ENCODE results near the gene OR2H2.

The OR2H2 gene

GRCh38 chr6:29631209-29631810 is 46.4 kb downstream of the OR2H2 start:
- no peak for DNase-seq

GRCh38 chr6:29631860-29632731 is 47.2 kb downstream of the OR2H2 start:
- no peak for DNase-seq

GRCh38 chr6:29632789-29633533 is 48.0 kb downstream of the OR2H2 start, which contains the start of gene GABBR1:
GABBR1 (minus strand) TSS chr6:29633183; CDS start chr6:29632385, 798 bp downstream.
- DNase-seq, result peak; percentile 41

- no peak for DNase-seq
Observed at GRCh38 chr6:29633534-29633905, 48.6 kb downstream of the OR2H2 start.

- no peak for DNase-seq
Observed at GRCh38 chr6:29637247-29637646, 52.3 kb downstream of the OR2H2 start.
